HEK293 (cell line): ENCODE data around the gene SMC1B.

Source experiments
- CTCF ChIA-PET: fragments of 350-600 bp; formaldehyde crosslinking; extraction: SDS; loops from one replicate; lab custom pipeline; 2021; ENCODE audit warnings: antibody characterized with exemption; lab: Yijun Ruan, JAX
- POLR2A ChIA-PET: fragments of 300-600 bp; formaldehyde crosslinking; extraction: SDS; loops from one replicate; lab custom pipeline; 2020; ENCODE audit warnings: antibody characterized with exemption, inconsistent platforms; lab: Yijun Ruan, JAX
- H3K27ac ChIP-seq: fragments of 200-500 bp; sonication (Bioruptor generic); 2 replicates; pipeline ENCODE4 v1.5.1; 2014; ENCODE audit warnings: low read depth, low read length, control low read depth, inconsistent platforms; ENCODE audit errors: extremely low read depth
- H3K36me3 ChIP-seq, 2 experiments: fragments of 200-500 bp in 1 of 2; sonication (Bioruptor generic) in 1 of 2; 1 replicate in 1 of 2; 2 replicates in 1 of 2; pipeline ENCODE4 v1.5.1; 2014 to 2017; ENCODE audit warnings: inconsistent platforms in 2 of 2, low read length in 2 of 2; ENCODE audit not compliant: control insufficient read depth in 2 of 2, insufficient read depth in 1 of 2
- H3K4me1 ChIP-seq: fragments of 200-500 bp; sonication (Bioruptor generic); 2 replicates; pipeline ENCODE4 v1.5.1; 2014; ENCODE audit warnings: mild to moderate bottlenecking, low read length, inconsistent platforms; ENCODE audit not compliant: control insufficient read depth, insufficient read depth
- H3K4me3 ChIP-seq: 2 replicates; pipeline ENCODE4 v1.5.1; 2011; ENCODE audit warnings: low read depth, mild to moderate bottlenecking, control low read depth, low read length, moderate library complexity
- H3K9me3 ChIP-seq: fragments of 200-500 bp; sonication (Bioruptor generic); 2 replicates; pipeline ENCODE4 v1.5.1; 2014; ENCODE audit warnings: low read depth, low read length, inconsistent platforms; ENCODE audit not compliant: control insufficient read depth, insufficient read depth
- BCL11A ChIP-seq: fragments of 450-650 bp; formaldehyde crosslinking; IDR thresholded peaks from 2 replicates; pipeline ENCODE4 v1.5.1; 2016; ENCODE audit warnings: low read depth, missing biosample characterization, missing genetic modification characterization
- EGR2 ChIP-seq: fragments of 450-650 bp; formaldehyde crosslinking; IDR thresholded peaks from 2 replicates; pipeline ENCODE4 v1.5.1; 2016; ENCODE audit warnings: low read depth, missing biosample characterization, missing genetic modification characterization
- GLIS1 ChIP-seq: fragments of 450-650 bp; formaldehyde crosslinking; IDR thresholded peaks from 2 replicates; pipeline ENCODE4 v1.5.1; 2016; ENCODE audit warnings: missing biosample characterization, missing genetic modification characterization
- REPIN1 ChIP-seq: fragments of 450-650 bp; formaldehyde crosslinking; IDR thresholded peaks from 2 replicates; pipeline ENCODE4 v1.5.1; 2017; ENCODE audit warnings: missing biosample characterization, missing genetic modification characterization, low read depth
- SALL2 ChIP-seq: fragments of 450-650 bp; formaldehyde crosslinking; IDR thresholded peaks from 2 replicates; pipeline ENCODE4 v1.5.0; 2017; ENCODE audit warnings: missing biosample characterization, mild to moderate bottlenecking, missing genetic modification characterization, borderline replicate concordance
- SCRT1 ChIP-seq: fragments of 450-650 bp; formaldehyde crosslinking; IDR thresholded peaks from 2 replicates; pipeline ENCODE4 v1.5.1; 2016; ENCODE audit warnings: missing biosample characterization, missing genetic modification characterization, borderline replicate concordance
- SCRT2 ChIP-seq: fragments of 450-650 bp; formaldehyde crosslinking; IDR thresholded peaks from 2 replicates; pipeline ENCODE4 v1.5.1; 2016; ENCODE audit warnings: missing biosample characterization, missing genetic modification characterization
- SP2 ChIP-seq: fragments of 450-650 bp; formaldehyde crosslinking; IDR thresholded peaks from 2 replicates; pipeline ENCODE4 v1.5.1; 2016; ENCODE audit warnings: missing biosample characterization, missing genetic modification characterization
- ZNF112 ChIP-seq: fragments of 450-650 bp; formaldehyde crosslinking; IDR thresholded peaks from 2 replicates; pipeline ENCODE4 v1.5.0; 2017; ENCODE audit warnings: missing biosample characterization, missing genetic modification characterization
- ZNF157 ChIP-seq: fragments of 450-650 bp; formaldehyde crosslinking; IDR thresholded peaks from 2 replicates; pipeline ENCODE4 v1.5.1; 2016; ENCODE audit warnings: missing biosample characterization, missing genetic modification characterization
- ZNF169 ChIP-seq: fragments of 450-650 bp; formaldehyde crosslinking; IDR thresholded peaks from 2 replicates; pipeline ENCODE4 v1.5.1; 2016; ENCODE audit warnings: missing biosample characterization, missing genetic modification characterization
- ZNF24 ChIP-seq: fragments of 450-650 bp; formaldehyde crosslinking; IDR thresholded peaks from 2 replicates; pipeline ENCODE4 v1.5.1; 2016; ENCODE audit warnings: missing biosample characterization, missing genetic modification characterization
- ZNF366 ChIP-seq: fragments of 450-650 bp; formaldehyde crosslinking; conservative IDR thresholded peaks from 2 replicates; pipeline ENCODE4 v1.5.1; 2016; ENCODE audit warnings: missing biosample characterization, missing genetic modification characterization
- ZNF391 ChIP-seq: fragments of 450-650 bp; formaldehyde crosslinking; IDR thresholded peaks from 2 replicates; pipeline ENCODE4 v1.5.1; 2016; ENCODE audit warnings: low read depth, missing biosample characterization, missing genetic modification characterization, borderline replicate concordance
- ZNF394 ChIP-seq: fragments of 450-650 bp; formaldehyde crosslinking; IDR thresholded peaks from 2 replicates; pipeline ENCODE4 v1.5.1; 2016; ENCODE audit warnings: missing biosample characterization, missing genetic modification characterization, mild to moderate bottlenecking, moderate library complexity, borderline replicate concordance
- ZNF423 ChIP-seq: fragments of 450-650 bp; formaldehyde crosslinking; IDR thresholded peaks from 2 replicates; pipeline ENCODE4 v1.5.1; 2016; ENCODE audit warnings: missing biosample characterization, missing genetic modification characterization
- ZNF488 ChIP-seq: fragments of 450-650 bp; formaldehyde crosslinking; IDR thresholded peaks from 2 replicates; pipeline ENCODE4 v1.5.1; 2016; ENCODE audit warnings: missing biosample characterization, missing genetic modification characterization
- ZNF510 ChIP-seq: fragments of 450-650 bp; formaldehyde crosslinking; IDR thresholded peaks from 2 replicates; pipeline ENCODE4 v1.5.1; 2018; ENCODE audit warnings: mild to moderate bottlenecking, missing genetic modification characterization, missing biosample characterization; ENCODE audit not compliant: insufficient replicate concordance
- ZNF544 ChIP-seq: fragments of 450-650 bp; formaldehyde crosslinking; IDR thresholded peaks from 2 replicates; pipeline ENCODE4 v1.5.0; 2017; ENCODE audit warnings: missing biosample characterization, missing genetic modification characterization
- ZNF585B ChIP-seq: fragments of 450-650 bp; formaldehyde crosslinking; IDR thresholded peaks from 2 replicates; pipeline ENCODE4 v1.5.1; 2016; ENCODE audit warnings: missing biosample characterization, missing genetic modification characterization
- ZNF623 ChIP-seq: fragments of 450-650 bp; formaldehyde crosslinking; IDR thresholded peaks from 2 replicates; pipeline ENCODE4 v1.5.1; 2016; ENCODE audit warnings: missing biosample characterization, missing genetic modification characterization
- ZNF626 ChIP-seq: fragments of 450-650 bp; sonication (Bioruptor Pico); formaldehyde crosslinking; IDR thresholded peaks from 2 replicates; pipeline ENCODE4 v1.5.1; 2018; ENCODE audit warnings: missing biosample characterization, missing genetic modification characterization, inconsistent platforms
- ZNF692 ChIP-seq: fragments of 450-650 bp; formaldehyde crosslinking; IDR thresholded peaks from 2 replicates; pipeline ENCODE4 v1.5.1; 2016; ENCODE audit warnings: missing biosample characterization, missing genetic modification characterization
- ZNF777 ChIP-seq: fragments of 450-650 bp; formaldehyde crosslinking; IDR thresholded peaks from 2 replicates; pipeline ENCODE4 v1.5.1; 2017; ENCODE audit warnings: missing biosample characterization, missing genetic modification characterization, borderline replicate concordance
- ZNF837 ChIP-seq: fragments of 450-650 bp; formaldehyde crosslinking; IDR thresholded peaks from 2 replicates; pipeline ENCODE4 v1.5.1; 2016; ENCODE audit warnings: missing biosample characterization, missing genetic modification characterization
- TF ChIP-seq, protein P1 (sequence below): fragments of 450-650 bp; formaldehyde crosslinking; IDR thresholded peaks from 2 replicates; pipeline ENCODE4 v1.5.1; 2016; ENCODE audit warnings: missing biosample characterization, missing genetic modification characterization

Gene SMC1B

DNA sequence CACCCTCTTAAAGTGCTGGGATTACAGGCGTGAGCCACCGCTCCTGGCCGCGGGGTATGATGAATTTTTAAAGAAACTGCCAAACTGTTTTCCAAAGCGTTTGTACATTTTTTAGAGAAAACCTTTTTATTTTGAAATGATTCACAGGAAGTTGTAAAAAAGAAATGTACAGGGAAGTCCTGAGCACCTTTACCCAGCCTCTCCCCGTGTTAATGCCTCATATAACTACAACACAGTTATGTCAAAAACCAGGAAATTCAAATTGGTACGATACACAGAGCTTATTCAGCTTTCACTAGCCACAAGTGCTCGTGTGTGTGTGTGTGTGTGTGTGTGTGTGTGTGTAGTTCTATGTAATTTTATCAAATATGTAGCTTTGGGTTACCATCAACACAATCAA lies 110.6 kb downstream of the SMC1B start (continued):
- no peak for TF ChIP-seq ZNF24 (tag by site-specific recombination)
- TF ChIP-seq REPIN1 (tag by site-specific recombination): no peak
- TF ChIP-seq ZNF391 (tag by site-specific recombination): no peak
- no peak for TF ChIP-seq GLIS1
- no peak for TF ChIP-seq SP2 (tag by site-specific recombination)
- TF ChIP-seq ZNF544 (tag by site-specific recombination): no peak
- TF ChIP-seq BCL11A (tag by site-specific recombination): no peak
- no peak for TF ChIP-seq ZNF585B (tag by site-specific recombination)
- TF ChIP-seq SALL2 (tag by site-specific recombination): no peak

GRCh38 chr22:45298934-45299505 lies 114.4 kb downstream of the SMC1B start:
- Histone ChIP-seq H3K4me3 (no peak overlapping the region), H3K9me3 (no peaks in the 10 kb centered on the region), H3K27ac (no peak overlapping the region), H3K36me3 (no peaks in the 10 kb centered on the region), H3K4me1 (no peaks in the 10 kb centered on the region)
- ChIA-PET CTCF (interaction anchor here (0.8 kb wide), 1 partner anchor 25 kb away, joined by 3 read pairs; no protein-coding TSS in a partner anchor), POLR2A (interaction anchor here (1.0 kb wide), 1 partner anchor 19 kb away, joined by 3 read pairs; no protein-coding TSS in a partner anchor)
- TF ChIP-seq ZNF394: no peak
- no peak for TF ChIP-seq SCRT2
- no peak for TF ChIP-seq ZNF169 (tag by site-specific recombination)
- TF ChIP-seq SCRT1 (tag by site-specific recombination): no peak

DNA sequence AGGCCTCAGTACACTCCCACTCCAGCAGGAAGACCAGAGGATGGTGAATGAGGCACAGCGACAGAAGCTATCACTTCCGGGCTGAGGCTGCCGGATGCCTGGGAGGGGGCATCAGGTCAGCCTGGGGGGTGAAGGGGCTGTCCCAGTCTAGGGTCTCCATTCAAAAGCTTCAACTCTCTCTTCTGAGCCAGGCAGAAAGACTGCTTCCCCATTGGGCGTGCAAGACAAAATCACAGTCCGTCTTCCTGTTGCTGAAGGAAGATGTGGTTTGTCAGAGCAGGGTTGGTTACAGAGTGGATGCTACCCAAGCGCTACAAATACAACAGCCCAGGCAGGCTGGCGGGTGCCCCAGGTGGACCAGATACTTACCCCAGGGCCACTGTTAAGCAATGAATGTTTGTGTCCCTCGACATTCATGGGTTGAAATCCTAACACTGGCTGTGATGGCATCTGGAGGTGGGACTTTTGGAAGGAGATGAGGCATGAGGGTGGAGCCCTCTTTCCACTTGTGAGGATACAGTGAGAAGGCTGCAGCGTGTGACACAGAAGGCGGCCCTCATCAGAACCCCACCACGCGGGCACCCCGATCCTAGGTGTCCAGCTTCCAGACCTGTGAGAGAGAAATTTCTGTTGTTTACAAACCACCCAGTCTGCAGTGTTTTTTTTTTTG lies 116.6 kb downstream of the SMC1B start:
- no peaks in the 10 kb centered on the region for H3K4me1 ChIP-seq
- H3K4me3 ChIP-seq: no peak overlapping the region
- ChIA-PET POLR2A (interaction anchor here (0.6 kb wide), 1 partner anchor 14 kb away, joined by 3 read pairs; no protein-coding TSS in a partner anchor), CTCF (no interaction called here)
- no peaks in the 10 kb centered on the region for H3K36me3 ChIP-seq
- no peaks in the 10 kb centered on the region for H3K9me3 ChIP-seq
- no peak overlapping the region for H3K27ac ChIP-seq
- no peak for TF ChIP-seq ZNF366 (tag by site-specific recombination)
- TF ChIP-seq ZNF837 (tag by site-specific recombination): no peak

- no peaks in the 10 kb centered on the region for H3K9me3 ChIP-seq
- no peak overlapping the region for H3K4me3 ChIP-seq
- no peaks in the 10 kb centered on the region for H3K4me1 ChIP-seq
- CTCF ChIA-PET: interaction anchor here (0.6 kb wide), 1 partner anchor 711 kb away, joined by 4 read pairs; no protein-coding TSS in a partner anchor
- POLR2A ChIA-PET: no interaction called here
- H3K36me3 ChIP-seq: no peaks in the 10 kb centered on the region
- no peak overlapping the region for H3K27ac ChIP-seq
- TF ChIP-seq ZNF112 (tag by site-specific recombination): no peak
- no peak for TF ChIP-seq ZNF157 (tag by site-specific recombination)
- TF ChIP-seq ZNF777: no peak
- TF ChIP-seq ZNF423 (tag by site-specific recombination): no peak
- no peak for TF ChIP-seq EGR2 (tag by site-specific recombination)
- TF ChIP-seq ZNF692 (tag by site-specific recombination): no peak
- TF ChIP-seq, protein P1, sequence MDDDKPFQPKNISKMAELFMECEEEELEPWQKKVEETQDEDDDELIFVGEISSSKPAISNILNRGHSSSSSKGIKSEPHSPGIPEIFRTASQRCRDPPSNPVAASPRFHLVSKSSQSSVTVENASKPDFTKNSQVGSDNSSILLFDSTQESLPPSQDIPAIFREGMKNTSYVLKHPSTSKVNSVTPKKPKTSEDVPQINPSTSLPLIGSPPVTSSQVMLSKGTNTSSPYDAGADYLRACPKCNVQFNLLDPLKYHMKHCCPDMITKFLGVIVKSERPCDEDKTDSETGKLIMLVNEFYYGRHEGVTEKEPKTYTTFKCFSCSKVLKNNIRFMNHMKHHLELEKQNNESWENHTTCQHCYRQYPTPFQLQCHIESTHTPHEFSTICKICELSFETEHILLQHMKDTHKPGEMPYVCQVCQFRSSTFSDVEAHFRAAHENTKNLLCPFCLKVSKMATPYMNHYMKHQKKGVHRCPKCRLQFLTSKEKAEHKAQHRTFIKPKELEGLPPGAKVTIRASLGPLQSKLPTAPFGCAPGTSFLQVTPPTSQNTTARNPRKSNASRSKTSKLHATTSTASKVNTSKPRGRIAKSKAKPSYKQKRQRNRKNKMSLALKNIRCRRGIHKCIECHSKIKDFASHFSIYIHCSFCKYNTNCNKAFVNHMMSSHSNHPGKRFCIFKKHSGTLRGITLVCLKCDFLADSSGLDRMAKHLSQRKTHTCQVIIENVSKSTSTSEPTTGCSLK (tag by site-specific recombination): no peak
- no peak for TF ChIP-seq ZNF510
- no peak for TF ChIP-seq ZNF623 (tag by site-specific recombination)
- TF ChIP-seq ZNF488 (tag by site-specific recombination): no peak
- TF ChIP-seq ZNF626 (tag by site-specific recombination): no peak
Measured at GRCh38 chr22:45295492-45295891, 117.9 kb downstream of the SMC1B start.
